SK-N-SH (cell line): ENCODE results near the gene RAB30. TPM values are rescaled to one million over a fixed set of nuclear protein-coding genes. Genes with fewer than 3 reads are reported as not detected.

Source experiments
- CTCF ChIA-PET: fragments of 300-600, 350-600 bp; formaldehyde crosslinking; extraction: SDS; loops from one replicate; lab custom pipeline; 2021; lab: Yijun Ruan, JAX
- POLR2A ChIA-PET: fragments of 350-600 bp; sonication (Branson Sonifier 250); formaldehyde crosslinking; extraction: SDS; loops from one replicate; lab custom pipeline; 2020; ENCODE audit warnings: antibody characterized with exemption, inconsistent platforms; lab: Yijun Ruan, JAX
- DNase-seq: peaks from one replicate; pipeline ENCODE4 v3.0.0; 2012
- H2AFZ ChIP-seq: fragments of 200-600 bp; sonication (generic); 2 replicates; pipeline ENCODE4 v1.8.1; 2016; ENCODE audit warnings: antibody characterized with exemption, mild to moderate bottlenecking, low read depth
- H3F3A ChIP-seq: fragments of 200-600 bp; sonication (generic); replicated peaks from 2 replicates; pipeline ENCODE3; 2016; ENCODE audit warnings: antibody characterized with exemption, mild to moderate bottlenecking; ENCODE audit not compliant: insufficient read depth
- H3K27ac ChIP-seq, 2 experiments: fragments of 200-500 bp in 1 of 2; fragments of 200-600 bp in 1 of 2; sonication (Bioruptor generic) in 1 of 2; sonication (generic), shearing (Covaris generic) in 1 of 2; 2 replicates each; pipeline versions ENCODE4 v1.5.1 to v1.6.1; 2014 to 2016; ENCODE audit warnings: low read depth in 2 of 2, inconsistent platforms in 1 of 2, low read length in 1 of 2, mild to moderate bottlenecking in 1 of 2, mixed read lengths in 1 of 2
- H3K27me3 ChIP-seq: fragments of 200-600 bp; sonication (generic), shearing (Covaris generic); 2 replicates; pipeline ENCODE4 v1.6.1; 2016; ENCODE audit warnings: mixed run types; ENCODE audit not compliant: insufficient read depth
- H3K36me3 ChIP-seq, 2 experiments: fragments of 200-500 bp in 1 of 2; fragments of 200-600 bp in 1 of 2; sonication (Bioruptor generic) in 1 of 2; sonication (generic) in 1 of 2; replicated peaks in 1 of 2; 2 replicates each; pipeline versions ENCODE3 to v1.5.1; 2014 to 2016; ENCODE audit warnings: low read length in 1 of 2, mild to moderate bottlenecking in 1 of 2; ENCODE audit not compliant: insufficient read depth in 2 of 2, control insufficient read depth in 1 of 2
- H3K4me1 ChIP-seq, 2 experiments: fragments of 200-500 bp in 1 of 2; fragments of 200-600 bp in 1 of 2; sonication (Bioruptor generic) in 1 of 2; sonication (generic), shearing (Covaris generic) in 1 of 2; 2 replicates each; pipeline versions ENCODE4 v1.5.1 to v1.6.1; 2014 to 2016; ENCODE audit warnings: low read depth in 1 of 2, low read length in 1 of 2, mixed run types in 1 of 2; ENCODE audit not compliant: insufficient read depth in 2 of 2, control insufficient read depth in 1 of 2
- H3K4me2 ChIP-seq: fragments of 200-600 bp; sonication (generic), shearing (Covaris generic); 2 replicates; pipeline ENCODE4 v1.6.1; 2017; ENCODE audit warnings: mixed run types
- H3K4me3 ChIP-seq, 2 experiments: fragments of 200-500 bp in 1 of 2; fragments of 200-600 bp in 1 of 2; sonication (Bioruptor generic) in 1 of 2; sonication (generic), shearing (Covaris generic) in 1 of 2; 2 replicates each; pipeline versions ENCODE4 v1.5.1 to v1.8.1; 2014 to 2016; ENCODE audit warnings: low read depth in 2 of 2, inconsistent platforms in 1 of 2, low read length in 1 of 2, mild to moderate bottlenecking in 1 of 2, mixed read lengths in 1 of 2, moderate library complexity in 1 of 2
- H3K79me2 ChIP-seq: fragments of 200-600 bp; sonication (generic); 2 replicates; pipeline ENCODE4 v1.8.1; 2017; ENCODE audit warnings: mild to moderate bottlenecking; ENCODE audit not compliant: insufficient read depth
- H3K9ac ChIP-seq: fragments of 200-600 bp; sonication (generic); 2 replicates; pipeline ENCODE4 v1.6.1; 2017; ENCODE audit warnings: mixed run types
- H3K9me2 ChIP-seq: fragments of 200-600 bp; sonication (generic); 2 replicates; pipeline ENCODE4 v1.6.1; 2017; ENCODE audit warnings: mixed run types
- H3K9me3 ChIP-seq: fragments of 200-600 bp; sonication (generic); 2 replicates; pipeline ENCODE4 v1.6.1; 2017; ENCODE audit warnings: mixed run types, mild to moderate bottlenecking, moderate library complexity
- H4K20me1 ChIP-seq: fragments of 200-600 bp; sonication (generic); 2 replicates; pipeline ENCODE4 v1.6.1; 2017; ENCODE audit warnings: mild to moderate bottlenecking, mixed run types; ENCODE audit not compliant: insufficient read depth
- CTCF ChIP-seq: fragments of 200-600 bp; sonication (generic); IDR thresholded peaks from 2 replicates; pipeline ENCODE4 v1.6.1; 2017; ENCODE audit warnings: antibody characterized with exemption, mild to moderate bottlenecking, moderate library complexity
- EP300 ChIP-seq, 2 experiments: IDR thresholded peaks; 2 replicates each; pipeline versions ENCODE4 v1.4.0 to v1.6.1; 2012; ENCODE audit warnings: borderline replicate concordance in 1 of 2, low read depth in 1 of 2, low read length in 1 of 2
- EZH2phosphoT487 ChIP-seq: fragments of 200-600 bp; sonication (generic); IDR thresholded peaks from 2 replicates; pipeline ENCODE4 v1.6.1; 2017; ENCODE audit warnings: low read depth, mixed run types, mild to moderate bottlenecking, antibody characterized with exemption, moderate library complexity, borderline replicate concordance
- FOSL2 ChIP-seq: IDR thresholded peaks from 2 replicates; pipeline ENCODE4 v1.4.0; 2012; ENCODE audit warnings: low read depth, mild to moderate bottlenecking, moderate library complexity, borderline replicate concordance
- FOXM1 ChIP-seq: IDR thresholded peaks from 2 replicates; pipeline ENCODE4 v1.4.0; 2012; ENCODE audit warnings: low read depth, mild to moderate bottlenecking
- MEF2A ChIP-seq: IDR thresholded peaks from 2 replicates; pipeline ENCODE4 v1.4.0; 2012; ENCODE audit warnings: low read depth, borderline replicate concordance
- NFIC ChIP-seq: IDR thresholded peaks from 2 replicates; pipeline ENCODE4 v1.4.0; 2012; ENCODE audit warnings: borderline replicate concordance
- PBX3 ChIP-seq: IDR thresholded peaks from 2 replicates; pipeline ENCODE4; 2012
- POLR2AphosphoS5 ChIP-seq: IDR thresholded peaks from 2 replicates; pipeline ENCODE4 v1.6.1; 2012; ENCODE audit warnings: low read depth, low read length
- RAD21 ChIP-seq: IDR thresholded peaks from 2 replicates; pipeline ENCODE4 v1.6.1; 2012; ENCODE audit warnings: mild to moderate bottlenecking, low read length
- RFX5 ChIP-seq: IDR thresholded peaks from 2 replicates; pipeline ENCODE4 v1.6.1; 2012; ENCODE audit warnings: mild to moderate bottlenecking, improper control_type of control experiment, low read length
- RXRA ChIP-seq: IDR thresholded peaks from 2 replicates; pipeline ENCODE4 v1.4.0; 2012; ENCODE audit warnings: low read depth, mild to moderate bottlenecking, borderline replicate concordance
- TAF1 ChIP-seq: IDR thresholded peaks from 2 replicates; pipeline ENCODE4 v1.6.1; 2012; ENCODE audit warnings: low read depth, mild to moderate bottlenecking, low read length, moderate library complexity, borderline replicate concordance
- TCF12 ChIP-seq: IDR thresholded peaks from 2 replicates; pipeline ENCODE4 v1.4.0; 2012
- USF1 ChIP-seq: IDR thresholded peaks from 2 replicates; pipeline ENCODE4 v1.4.0; 2012; ENCODE audit warnings: low read depth, borderline replicate concordance
- WGBS: methylation state at CpG from one replicate; pipeline ENCODE4 v1.1.6; 2017; ENCODE audit warnings: low lambda C conversion rate; 5-methylcytosine and 5-hydroxymethylcytosine counted together
- polyA plus RNA-seq, 3 experiments: library from polyadenylated mRNA; depleted of rRNA; stranded (reverse); fragments of >200 nt; gene quantifications; 2 replicates each; pipeline ENCODE4 v1.2.3, GENCODE V29; 2012
- TF ChIP-seq, protein P1 (sequence below): IDR thresholded peaks from 2 replicates; pipeline ENCODE4 v1.4.0; 2012; ENCODE audit warnings: low read depth, borderline replicate concordance
- TF ChIP-seq, protein P2 (sequence below): IDR thresholded peaks from 2 replicates; pipeline ENCODE4 v1.4.0; 2012; ENCODE audit warnings: low read depth

The RAB30 gene
- polyA plus RNA-seq, 1 of the 3 experiments (the other 2 are of a cell fraction) = 3.3 TPM

DNA sequence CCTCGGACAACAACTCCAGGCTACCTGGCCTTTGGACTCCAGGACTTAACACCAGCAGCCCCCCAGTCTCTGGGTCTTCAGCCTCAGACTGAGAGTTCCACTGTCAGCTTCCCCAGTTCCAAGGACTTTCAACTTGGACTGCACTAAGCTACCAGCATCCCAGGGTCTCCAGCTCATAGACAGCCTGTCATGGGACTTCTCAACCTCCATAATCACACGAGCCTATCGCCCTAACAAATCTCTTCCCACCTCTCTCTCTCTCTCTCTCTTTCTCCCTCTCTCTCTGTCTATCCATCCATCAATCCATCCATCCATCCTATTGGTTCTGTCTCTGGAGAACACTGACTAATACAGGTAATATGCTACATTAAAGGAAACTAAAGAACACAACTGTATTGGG, 10.7 kb downstream of the RAB30 start:
- Histone ChIP-seq H3K9me2 (no peaks in the 10 kb centered on the region), H3K79me2 (peaks cover 71% of the 10 kb centered on the region), H3K4me1 (no peaks in the 10 kb centered on the region), H3K4me3 (no peak overlapping the region), H3K27me3 (no peaks in the 10 kb centered on the region), H3K9me3 (no peaks in the 10 kb centered on the region), H3K36me3 (no peaks in the 10 kb centered on the region), H3K9ac (no peak overlapping the region)
- CTCF ChIA-PET = no interaction called here
- no peak for TF ChIP-seq EP300 (IDR thresholded peaks at IDR 0.05; ENCODE audit: borderline replicate concordance in 1 of 2, low read depth in 1 of 2, low read length in 1 of 2)
- TF ChIP-seq PBX3 = no peak
- TF ChIP-seq USF1 = no peak
- no peak for TF ChIP-seq NFIC
- TF ChIP-seq EZH2phosphoT487 = no peak
- no peak for TF ChIP-seq RXRA
- no peak for TF ChIP-seq MEF2A
- TF ChIP-seq, protein P1, sequence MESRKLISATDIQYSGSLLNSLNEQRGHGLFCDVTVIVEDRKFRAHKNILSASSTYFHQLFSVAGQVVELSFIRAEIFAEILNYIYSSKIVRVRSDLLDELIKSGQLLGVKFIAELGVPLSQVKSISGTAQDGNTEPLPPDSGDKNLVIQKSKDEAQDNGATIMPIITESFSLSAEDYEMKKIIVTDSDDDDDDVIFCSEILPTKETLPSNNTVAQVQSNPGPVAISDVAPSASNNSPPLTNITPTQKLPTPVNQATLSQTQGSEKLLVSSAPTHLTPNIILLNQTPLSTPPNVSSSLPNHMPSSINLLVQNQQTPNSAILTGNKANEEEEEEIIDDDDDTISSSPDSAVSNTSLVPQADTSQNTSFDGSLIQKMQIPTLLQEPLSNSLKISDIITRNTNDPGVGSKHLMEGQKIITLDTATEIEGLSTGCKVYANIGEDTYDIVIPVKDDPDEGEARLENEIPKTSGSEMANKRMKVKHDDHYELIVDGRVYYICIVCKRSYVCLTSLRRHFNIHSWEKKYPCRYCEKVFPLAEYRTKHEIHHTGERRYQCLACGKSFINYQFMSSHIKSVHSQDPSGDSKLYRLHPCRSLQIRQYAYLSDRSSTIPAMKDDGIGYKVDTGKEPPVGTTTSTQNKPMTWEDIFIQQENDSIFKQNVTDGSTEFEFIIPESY = no peak
- no peak for TF ChIP-seq FOSL2
- TF ChIP-seq CTCF = no peak
- no peak for TF ChIP-seq POLR2AphosphoS5
- TF ChIP-seq, protein P2, sequence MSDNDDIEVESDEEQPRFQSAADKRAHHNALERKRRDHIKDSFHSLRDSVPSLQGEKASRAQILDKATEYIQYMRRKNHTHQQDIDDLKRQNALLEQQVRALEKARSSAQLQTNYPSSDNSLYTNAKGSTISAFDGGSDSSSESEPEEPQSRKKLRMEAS = no peak
- TF ChIP-seq TCF12 = no peak
- TF ChIP-seq RFX5 = no peak
- no peak for TF ChIP-seq FOXM1
- no peak for TF ChIP-seq RAD21
- no peak for TF ChIP-seq TAF1
- TF ChIP-seq, all 33 proteins: peak for 0
- no peak for DNase-seq
- POLR2A ChIA-PET = no interaction called here
- Histone ChIP-seq H3K27ac (no peak overlapping the region), H2AFZ (no peak overlapping the region), H3K4me2 (no peak overlapping the region), H4K20me1 (no peaks in the 10 kb centered on the region), H3F3A (peaks cover 3% of the 10 kb centered on the region)
- WGBS = 87% methylated on average over 3 of the region's 3 CpGs
